ENCODE results near the gene CENPX. TPM values are rescaled to one million over a fixed set of nuclear protein-coding genes. Genes with fewer than 3 reads are reported as not detected.
A peak's percentile ranks its signal among the peaks of the same experiment; 100 is the strongest.

CENPX gene
- total and polyA plus RNA-seq, 2 of the 13 experiments (the other 11 are each of a cell fraction or from before 2014, with no cell fraction given): 92.7 to 170 TPM

DNA sequence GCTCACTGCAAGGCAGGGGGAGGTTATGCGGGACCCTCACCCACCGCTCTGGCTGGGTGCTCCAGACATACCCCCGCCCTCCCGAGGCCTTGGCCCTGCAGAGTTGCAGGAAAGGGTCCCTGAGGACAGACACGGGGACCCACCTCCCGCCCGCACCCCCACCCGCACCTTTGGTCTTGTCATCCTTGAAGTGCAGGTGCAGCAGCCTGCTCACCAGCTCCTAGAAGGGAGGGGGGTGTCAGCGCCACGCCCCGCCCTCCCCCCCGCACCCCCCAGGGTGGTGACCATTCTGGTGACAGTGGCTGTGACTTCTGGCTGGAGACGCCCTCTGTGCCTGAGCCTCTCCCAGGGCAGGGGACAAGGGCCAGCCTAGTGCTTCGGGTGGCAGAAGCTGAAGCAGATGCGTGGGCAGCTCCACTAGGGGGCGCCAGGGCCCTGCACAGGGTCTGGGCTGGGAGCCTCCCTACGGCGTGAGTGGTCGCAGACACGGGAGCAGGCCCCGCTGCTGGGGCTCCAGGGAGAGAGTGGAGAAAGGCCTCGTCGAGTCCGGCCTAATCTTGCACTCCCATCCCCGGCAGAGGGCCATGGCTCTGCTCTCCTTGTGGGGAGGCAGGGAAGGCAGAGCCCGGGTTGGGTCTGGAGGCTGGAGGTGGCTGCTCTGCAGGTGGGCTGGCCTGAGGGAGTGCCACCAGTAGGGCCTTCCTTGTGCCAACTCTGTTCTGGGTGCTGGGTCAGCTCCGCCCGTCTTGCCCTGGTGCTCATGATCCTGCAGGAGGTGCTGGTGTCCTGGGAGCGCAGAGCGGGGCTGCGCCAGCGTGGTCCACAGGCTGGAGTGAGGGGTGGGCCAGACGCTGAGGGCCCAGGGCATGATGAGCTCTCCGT lies 2.7 kb downstream of the CENPX start (continued):
- TF ChIP-seq, protein P1, sequence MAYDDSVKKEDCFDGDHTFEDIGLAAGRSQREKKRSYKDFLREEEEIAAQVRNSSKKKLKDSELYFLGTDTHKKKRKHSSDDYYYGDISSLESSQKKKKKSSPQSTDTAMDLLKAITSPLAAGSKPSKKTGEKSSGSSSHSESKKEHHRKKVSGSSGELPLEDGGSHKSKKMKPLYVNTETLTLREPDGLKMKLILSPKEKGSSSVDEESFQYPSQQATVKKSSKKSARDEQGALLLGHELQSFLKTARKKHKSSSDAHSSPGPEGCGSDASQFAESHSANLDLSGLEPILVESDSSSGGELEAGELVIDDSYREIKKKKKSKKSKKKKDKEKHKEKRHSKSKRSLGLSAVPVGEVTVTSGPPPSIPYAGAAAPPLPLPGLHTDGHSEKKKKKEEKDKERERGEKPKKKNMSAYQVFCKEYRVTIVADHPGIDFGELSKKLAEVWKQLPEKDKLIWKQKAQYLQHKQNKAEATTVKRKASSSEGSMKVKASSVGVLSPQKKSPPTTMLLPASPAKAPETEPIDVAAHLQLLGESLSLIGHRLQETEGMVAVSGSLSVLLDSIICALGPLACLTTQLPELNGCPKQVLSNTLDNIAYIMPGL (CRISPR knock-in tag; IDR thresholded peaks at IDR 0.05; ENCODE audit: borderline replicate concordance in 1 of 2, low read depth in 1 of 2): peak; percentile 92 to 93
- TF ChIP-seq, protein P2, sequence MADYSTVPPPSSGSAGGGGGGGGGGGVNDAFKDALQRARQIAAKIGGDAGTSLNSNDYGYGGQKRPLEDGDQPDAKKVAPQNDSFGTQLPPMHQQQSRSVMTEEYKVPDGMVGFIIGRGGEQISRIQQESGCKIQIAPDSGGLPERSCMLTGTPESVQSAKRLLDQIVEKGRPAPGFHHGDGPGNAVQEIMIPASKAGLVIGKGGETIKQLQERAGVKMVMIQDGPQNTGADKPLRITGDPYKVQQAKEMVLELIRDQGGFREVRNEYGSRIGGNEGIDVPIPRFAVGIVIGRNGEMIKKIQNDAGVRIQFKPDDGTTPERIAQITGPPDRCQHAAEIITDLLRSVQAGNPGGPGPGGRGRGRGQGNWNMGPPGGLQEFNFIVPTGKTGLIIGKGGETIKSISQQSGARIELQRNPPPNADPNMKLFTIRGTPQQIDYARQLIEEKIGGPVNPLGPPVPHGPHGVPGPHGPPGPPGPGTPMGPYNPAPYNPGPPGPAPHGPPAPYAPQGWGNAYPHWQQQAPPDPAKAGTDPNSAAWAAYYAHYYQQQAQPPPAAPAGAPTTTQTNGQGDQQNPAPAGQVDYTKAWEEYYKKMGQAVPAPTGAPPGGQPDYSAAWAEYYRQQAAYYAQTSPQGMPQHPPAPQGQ (CRISPR knock-in tag; IDR thresholded peaks at IDR 0.05; ENCODE audit: borderline replicate concordance): no peak
- TF ChIP-seq MLLT10 (CRISPR knock-in tag; IDR thresholded peaks at IDR 0.05) (no peak), SIN3B (IDR thresholded peaks at IDR 0.05; ENCODE audit: low read length) (no peak), ZNF616 (CRISPR knock-in tag; IDR thresholded peaks at IDR 0.05; ENCODE audit: low read depth) (0 out of 2 replicates have a peak, but pooled peaks have one; percentile 23), POLR2AphosphoS5 (IDR thresholded peaks at IDR 0.05; ENCODE audit: low read depth, low read length) (no peak; the same call in none of the 2 replicates), REPIN1 (CRISPR knock-in tag; IDR thresholded peaks at IDR 0.05; ENCODE audit: borderline replicate concordance, low read depth) (no peak), CCDC6 (CRISPR knock-in tag; IDR thresholded peaks at IDR 0.05) (no peak; the same call in 1 of the 2 replicates), ETV5 (CRISPR knock-in tag; IDR thresholded peaks at IDR 0.05; ENCODE audit: borderline replicate concordance) (no peak), GPN1 (CRISPR knock-in tag; IDR thresholded peaks at IDR 0.05; ENCODE audit: borderline replicate concordance) (no peak)
- TF ChIP-seq, protein P3, sequence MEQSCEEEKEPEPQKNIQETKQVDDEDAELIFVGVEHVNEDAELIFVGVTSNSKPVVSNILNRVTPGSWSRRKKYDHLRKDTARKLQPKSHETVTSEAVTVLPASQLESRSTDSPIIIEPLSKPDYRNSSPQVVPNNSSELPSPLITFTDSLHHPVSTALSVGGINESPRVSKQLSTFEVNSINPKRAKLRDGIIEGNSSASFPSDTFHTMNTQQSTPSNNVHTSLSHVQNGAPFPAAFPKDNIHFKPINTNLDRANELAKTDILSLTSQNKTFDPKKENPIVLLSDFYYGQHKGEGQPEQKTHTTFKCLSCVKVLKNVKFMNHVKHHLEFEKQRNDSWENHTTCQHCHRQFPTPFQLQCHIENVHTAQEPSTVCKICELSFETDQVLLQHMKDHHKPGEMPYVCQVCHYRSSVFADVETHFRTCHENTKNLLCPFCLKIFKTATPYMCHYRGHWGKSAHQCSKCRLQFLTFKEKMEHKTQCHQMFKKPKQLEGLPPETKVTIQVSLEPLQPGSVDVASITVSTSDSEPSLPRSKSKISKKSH (CRISPR knock-in tag; IDR thresholded peaks at IDR 0.05; ENCODE audit: borderline replicate concordance): no peak
- TF ChIP-seq, protein P4, sequence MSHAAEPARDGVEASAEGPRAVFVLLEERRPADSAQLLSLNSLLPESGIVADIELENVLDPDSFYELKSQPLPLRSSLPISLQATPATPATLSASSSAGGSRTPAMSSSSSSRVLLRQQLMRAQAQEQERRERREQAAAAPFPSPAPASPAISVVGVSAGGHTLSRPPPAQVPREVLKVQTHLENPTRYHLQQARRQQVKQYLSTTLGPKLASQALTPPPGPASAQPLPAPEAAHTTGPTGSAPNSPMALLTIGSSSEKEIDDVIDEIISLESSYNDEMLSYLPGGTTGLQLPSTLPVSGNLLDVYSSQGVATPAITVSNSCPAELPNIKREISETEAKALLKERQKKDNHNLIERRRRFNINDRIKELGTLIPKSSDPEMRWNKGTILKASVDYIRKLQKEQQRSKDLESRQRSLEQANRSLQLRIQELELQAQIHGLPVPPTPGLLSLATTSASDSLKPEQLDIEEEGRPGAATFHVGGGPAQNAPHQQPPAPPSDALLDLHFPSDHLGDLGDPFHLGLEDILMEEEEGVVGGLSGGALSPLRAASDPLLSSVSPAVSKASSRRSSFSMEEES (CRISPR knock-in tag; IDR thresholded peaks at IDR 0.05): peak; percentile 31
- TF ChIP-seq, protein P5, sequence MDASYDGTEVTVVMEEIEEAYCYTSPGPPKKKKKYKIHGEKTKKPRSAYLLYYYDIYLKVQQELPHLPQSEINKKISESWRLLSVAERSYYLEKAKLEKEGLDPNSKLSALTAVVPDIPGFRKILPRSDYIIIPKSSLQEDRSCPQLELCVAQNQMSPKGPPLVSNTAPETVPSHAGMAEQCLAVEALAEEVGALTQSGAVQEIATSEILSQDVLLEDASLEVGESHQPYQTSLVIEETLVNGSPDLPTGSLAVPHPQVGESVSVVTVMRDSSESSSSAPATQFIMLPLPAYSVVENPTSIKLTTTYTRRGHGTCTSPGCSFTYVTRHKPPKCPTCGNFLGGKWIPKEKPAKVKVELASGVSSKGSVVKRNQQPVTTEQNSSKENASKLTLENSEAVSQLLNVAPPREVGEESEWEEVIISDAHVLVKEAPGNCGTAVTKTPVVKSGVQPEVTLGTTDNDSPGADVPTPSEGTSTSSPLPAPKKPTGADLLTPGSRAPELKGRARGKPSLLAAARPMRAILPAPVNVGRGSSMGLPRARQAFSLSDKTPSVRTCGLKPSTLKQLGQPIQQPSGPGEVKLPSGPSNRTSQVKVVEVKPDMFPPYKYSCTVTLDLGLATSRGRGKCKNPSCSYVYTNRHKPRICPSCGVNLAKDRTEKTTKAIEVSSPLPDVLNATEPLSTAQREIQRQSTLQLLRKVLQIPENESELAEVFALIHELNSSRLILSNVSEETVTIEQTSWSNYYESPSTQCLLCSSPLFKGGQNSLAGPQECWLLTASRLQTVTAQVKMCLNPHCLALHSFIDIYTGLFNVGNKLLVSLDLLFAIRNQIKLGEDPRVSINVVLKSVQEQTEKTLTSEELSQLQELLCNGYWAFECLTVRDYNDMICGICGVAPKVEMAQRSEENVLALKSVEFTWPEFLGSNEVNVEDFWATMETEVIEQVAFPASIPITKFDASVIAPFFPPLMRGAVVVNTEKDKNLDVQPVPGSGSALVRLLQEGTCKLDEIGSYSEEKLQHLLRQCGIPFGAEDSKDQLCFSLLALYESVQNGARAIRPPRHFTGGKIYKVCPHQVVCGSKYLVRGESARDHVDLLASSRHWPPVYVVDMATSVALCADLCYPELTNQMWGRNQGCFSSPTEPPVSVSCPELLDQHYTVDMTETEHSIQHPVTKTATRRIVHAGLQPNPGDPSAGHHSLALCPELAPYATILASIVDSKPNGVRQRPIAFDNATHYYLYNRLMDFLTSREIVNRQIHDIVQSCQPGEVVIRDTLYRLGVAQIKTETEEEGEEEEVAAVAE (CRISPR knock-in tag; IDR thresholded peaks at IDR 0.05; ENCODE audit: borderline replicate concordance): no peak

All from HepG2 (cell line).